ENCODE results near the gene CCDC34. TPM values are rescaled to one million over a fixed set of nuclear protein-coding genes. Genes with fewer than 3 reads are reported as not detected.
A peak's percentile ranks its signal among the peaks of the same experiment; 100 is the strongest.

Gene CCDC34
- total and polyA plus RNA-seq, 4 donors = 1.1 to 10.5 (median 1.5) TPM

GRCh38 chr11:27409049-27409448 is 46.0 kb upstream of the CCDC34 start:
- TF ChIP-seq HNF4A (conservative IDR thresholded peaks at IDR 0.05) (no peak), ZBTB33 (IDR thresholded peaks at IDR 0.05) (no peak), CTCF (IDR thresholded peaks at IDR 0.05; ENCODE audit: low read depth, low read length, missing input control) (no peak), YY1 (IDR thresholded peaks at IDR 0.05) (no peak), JUND (IDR thresholded peaks at IDR 0.05) (no peak), RAD21 (IDR thresholded peaks at IDR 0.05) (no peak), TAF1 (conservative IDR thresholded peaks at IDR 0.05) (no peak), GABPA (IDR thresholded peaks at IDR 0.05 in 1 of 2, conservative IDR thresholded peaks at IDR 0.05 in 1 of 2) (no peak), FOXA1 (IDR thresholded peaks at IDR 0.05) (no peak), RXRA (IDR thresholded peaks at IDR 0.05) (no peak), FOXA2 (IDR thresholded peaks at IDR 0.05) (no peak), REST (IDR thresholded peaks at IDR 0.05) (no peak), EGR1 (IDR thresholded peaks at IDR 0.05; ENCODE audit: low read depth in 2 of 2) (no peak), SP1 (IDR thresholded peaks at IDR 0.05) (no peak)
- no peaks in the 10 kb centered on the region for H3K27me3 ChIP-seq (ENCODE audit: control insufficient read depth in 4 of 4, insufficient read depth in 4 of 4, low read length in 3 of 4)
- H3K4me1 ChIP-seq (ENCODE audit: control insufficient read depth in 4 of 4, insufficient read depth in 4 of 4, low read length in 3 of 4) = peaks cover 6 to 35% (median 13%) of the 10 kb centered on the region in 4 donors
- H3K9me3 ChIP-seq (ENCODE audit: control insufficient read depth in 4 of 4, low read length in 3 of 4) = no peaks in the 10 kb centered on the region
- no peak for DNase-seq (ENCODE audit: low spot score)
- no peak overlapping the region for H3K4me3 ChIP-seq (ENCODE audit: low read depth in 1 of 3, low read length in 3 of 3)
- peaks cover 0 to 6% (median 1%) of the 10 kb centered on the region in 4 donors for H3K36me3 ChIP-seq (ENCODE audit: control insufficient read depth in 4 of 4, insufficient read depth in 3 of 4, low read depth in 1 of 4, low read length in 3 of 4)
- no peak overlapping the region for H3K27ac ChIP-seq (ENCODE audit: low read depth in 1 of 2, low read length in 2 of 2)
- no peak overlapping the region for H3K9ac ChIP-seq (ENCODE audit: low read depth in 1 of 2, low read length in 2 of 2)

GRCh38 chr11:27408246-27408800 is 45.3 kb upstream of the CCDC34 start:
- H3K9ac ChIP-seq (ENCODE audit: low read depth in 1 of 2, low read length in 2 of 2) = no peak overlapping the region
- 92% methylated on average over 2 of the region's 2 CpGs for WGBS
- DNase-seq (ENCODE audit: low spot score) = no peak

More at GRCh38 chr11:27408246-27408800, 45.3 kb upstream of the CCDC34 start:
- TF ChIP-seq NR2F2 (IDR thresholded peaks at IDR 0.05) (no peak), YY1 (IDR thresholded peaks at IDR 0.05) (peak; percentile 14)
- no peak overlapping the region for H3K27ac ChIP-seq (ENCODE audit: low read depth in 1 of 2, low read length in 2 of 2)
- H3K27me3 ChIP-seq (ENCODE audit: control insufficient read depth in 4 of 4, insufficient read depth in 4 of 4, low read length in 3 of 4) = no peaks in the 10 kb centered on the region
- H3K9me3 ChIP-seq (ENCODE audit: control insufficient read depth in 4 of 4, low read length in 3 of 4) = no peaks in the 10 kb centered on the region
- H3K36me3 ChIP-seq (ENCODE audit: control insufficient read depth in 4 of 4, insufficient read depth in 3 of 4, low read depth in 1 of 4, low read length in 3 of 4) = peaks cover 0 to 6% (median 1%) of the 10 kb centered on the region in 4 donors
- H3K4me1 ChIP-seq (ENCODE audit: control insufficient read depth in 4 of 4, insufficient read depth in 4 of 4, low read length in 3 of 4) = peaks cover 6 to 39% (median 14%) of the 10 kb centered on the region in 4 donors
- H3K4me3 ChIP-seq (ENCODE audit: low read depth in 1 of 3, low read length in 3 of 3) = no peak overlapping the region

Measured in liver (tissue), 9 donors.